ENCODE measurements around the gene EEF1AKMT3.

DNA sequence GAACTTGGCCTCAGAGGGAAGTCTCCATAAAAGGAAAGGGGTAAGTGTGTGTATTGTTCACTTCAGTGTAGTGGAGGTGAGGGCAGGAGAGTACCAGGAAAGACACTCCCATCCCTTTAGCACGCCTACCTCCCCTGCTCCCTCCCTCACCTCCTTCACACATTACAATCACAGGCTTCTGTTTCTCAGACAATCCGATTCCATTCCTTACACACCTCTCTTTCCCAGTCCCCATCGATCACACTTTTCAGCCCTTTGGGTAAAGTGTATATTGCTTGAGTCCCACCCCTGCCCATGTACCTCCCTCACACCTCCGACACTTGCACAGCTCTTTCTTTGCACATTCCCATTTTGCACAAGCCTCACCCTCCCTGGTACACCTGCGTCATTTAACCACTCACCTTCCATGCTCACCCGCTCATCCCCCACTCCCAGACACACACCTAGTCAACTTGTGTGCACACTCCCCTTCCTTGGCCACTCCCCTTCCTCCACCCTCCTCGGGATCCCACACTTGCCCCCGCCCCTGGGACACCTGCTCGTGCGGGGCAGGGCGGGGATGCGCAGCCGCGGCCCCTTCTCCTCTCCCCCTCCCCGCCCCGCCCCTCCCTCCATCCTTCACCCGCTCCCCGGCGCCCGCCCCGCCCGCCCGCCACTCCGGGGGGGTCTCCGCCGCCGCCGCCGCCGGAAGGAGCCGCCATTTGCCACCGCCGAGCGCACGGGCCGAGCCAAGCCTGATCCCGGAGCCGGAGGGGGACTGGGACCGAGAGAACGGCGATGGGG lies 17.8 kb upstream of the EEF1AKMT3 start, which contains the start of gene MARCHF9:
- TF ChIP-seq, protein P1, sequence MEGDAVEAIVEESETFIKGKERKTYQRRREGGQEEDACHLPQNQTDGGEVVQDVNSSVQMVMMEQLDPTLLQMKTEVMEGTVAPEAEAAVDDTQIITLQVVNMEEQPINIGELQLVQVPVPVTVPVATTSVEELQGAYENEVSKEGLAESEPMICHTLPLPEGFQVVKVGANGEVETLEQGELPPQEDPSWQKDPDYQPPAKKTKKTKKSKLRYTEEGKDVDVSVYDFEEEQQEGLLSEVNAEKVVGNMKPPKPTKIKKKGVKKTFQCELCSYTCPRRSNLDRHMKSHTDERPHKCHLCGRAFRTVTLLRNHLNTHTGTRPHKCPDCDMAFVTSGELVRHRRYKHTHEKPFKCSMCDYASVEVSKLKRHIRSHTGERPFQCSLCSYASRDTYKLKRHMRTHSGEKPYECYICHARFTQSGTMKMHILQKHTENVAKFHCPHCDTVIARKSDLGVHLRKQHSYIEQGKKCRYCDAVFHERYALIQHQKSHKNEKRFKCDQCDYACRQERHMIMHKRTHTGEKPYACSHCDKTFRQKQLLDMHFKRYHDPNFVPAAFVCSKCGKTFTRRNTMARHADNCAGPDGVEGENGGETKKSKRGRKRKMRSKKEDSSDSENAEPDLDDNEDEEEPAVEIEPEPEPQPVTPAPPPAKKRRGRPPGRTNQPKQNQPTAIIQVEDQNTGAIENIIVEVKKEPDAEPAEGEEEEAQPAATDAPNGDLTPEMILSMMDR (IDR thresholded peaks at IDR 0.05), result no peak
- no peak for TF ChIP-seq POLR2A (IDR thresholded peaks at IDR 0.05)

All from testis (tissue), 2 donors.